Adipose tissue (tissue), 3 donors: ENCODE results near the gene HAAO. TPM values are rescaled to one million over a fixed set of nuclear protein-coding genes. Genes with fewer than 3 reads are reported as not detected.
"Not testable (repeated sequence)": the region's sequence is repeated elsewhere in the genome, so short reads cannot be mapped to it uniquely, and the experiment has no call there.

Experiments used
- H3K27ac ChIP-seq: one replicate; pipeline ENCODE4 v1.5.1; 2013; ENCODE audit warnings: low read depth, low read length
- WGBS, 3 donors: extraction: QIAGEN DNeasy Blood & Tissue Kit; methylation state at CpG; one replicate each; pipeline ENCODE4 v1.1.7; 2013; 5-methylcytosine and 5-hydroxymethylcytosine counted together
- polyA plus RNA-seq, 3 donors: library from polyadenylated mRNA; stranded (reverse); fragments of 200-250 nt; gene quantifications; one replicate each; pipeline ENCODE4 v1.2.3, GENCODE V29; 2013
- donor health status: healthy with polysubstance abuse.
- donor health status: Bipolar disorder and iron deficiency.
- donor health status: healthy.

HAAO gene
- polyA plus RNA-seq, result 10 to 100 TPM in 2 of 3 donors, 1 to 10 TPM in 1; 4.2 to 12.5 (median 10.9) TPM

- peak within 1 kb of the TSS; percentile 26 for H3K27ac ChIP-seq
- WGBS, 3 donors, result 1% methylated on average over 68 to 75 of the region's 75 CpGs
Measured at GRCh38 chr2:42792583-42793333, at the start of gene HAAO. HAAO (minus strand) TSS chr2:42792583; CDS start chr2:42792536, 47 bp downstream.

GRCh38 chr2:42841344-42841743 lies 49.0 kb upstream of the HAAO start:
- H3K27ac ChIP-seq, result no peak overlapping the region
- WGBS, 3 donors, result 72 to 87% (median 85%) methylated on average over 5 of the region's 5 CpGs

- H3K27ac ChIP-seq, result no peak overlapping the region
- 87 to 90% (median 90%) methylated on average over 6 of the region's 6 CpGs for WGBS, 3 donors
Measured at GRCh38 chr2:42840760-42841159, 48.4 kb upstream of the HAAO start.

- H3K27ac ChIP-seq, result no peak overlapping the region
- WGBS, 3 donors, result 60 to 78% (median 68%) methylated on average over 4 of the region's 4 CpGs
Measured at GRCh38 chr2:42839809-42840501, 47.6 kb upstream of the HAAO start.

GRCh38 chr2:42838133-42838532 lies 45.8 kb upstream of the HAAO start:
- WGBS, 3 donors, result 98 to 99% (median 98%) methylated on average over 5 of the region's 5 CpGs

GRCh38 chr2:42835577-42836371 lies 43.4 kb upstream of the HAAO start:
- 56 to 81% (median 67%) methylated on average over 5 of the region's 5 CpGs for WGBS, 3 donors
- H3K27ac ChIP-seq, result no peak overlapping the region

More at GRCh38 chr2:42838133-42838532, 45.8 kb upstream of the HAAO start:
- H3K27ac ChIP-seq, result no peak overlapping the region

GRCh38 chr2:42834161-42834560 lies 41.8 kb upstream of the HAAO start:
- 97 to 98% (median 98%) methylated on average over 7 of the region's 7 CpGs for WGBS, 3 donors
- H3K27ac ChIP-seq, result no peak overlapping the region

GRCh38 chr2:42832289-42832634 lies 39.9 kb upstream of the HAAO start:
- 85 to 95% (median 90%) methylated on average over 6 of the region's 6 CpGs for WGBS, 3 donors
- H3K27ac ChIP-seq, result no peak overlapping the region

- 90 to 93% (median 92%) methylated on average over 26 of the region's 26 CpGs for WGBS, 3 donors
- not testable (repeated sequence) for H3K27ac ChIP-seq
Measured at GRCh38 chr2:42831575-42832288, 39.3 kb upstream of the HAAO start.

- 90 to 97% (median 93%) methylated on average over 6 of the region's 6 CpGs for WGBS, 3 donors
- H3K27ac ChIP-seq, result no peak overlapping the region
Measured at GRCh38 chr2:42830922-42831574, 38.7 kb upstream of the HAAO start.

- 61 to 73% (median 72%) methylated on average over 4 of the region's 4 CpGs for WGBS, 3 donors
- no peak overlapping the region for H3K27ac ChIP-seq
Measured at GRCh38 chr2:42829671-42830440, 37.5 kb upstream of the HAAO start.

GRCh38 chr2:42828487-42829425 lies 36.4 kb upstream of the HAAO start:
- H3K27ac ChIP-seq, result no peak overlapping the region
- WGBS, 3 donors, result 25 to 29% (median 27%) methylated on average over 12 of the region's 12 CpGs

- H3K27ac ChIP-seq, result no peak overlapping the region
- 21 to 25% (median 25%) methylated on average over 47 of the region's 47 CpGs for WGBS, 3 donors
Measured at GRCh38 chr2:42827647-42828486, 35.5 kb upstream of the HAAO start.

- no peak overlapping the region for H3K27ac ChIP-seq
- 63 to 88% (median 70%) methylated on average over 5 of the region's 5 CpGs for whole genome bisulfite sequencing, 3 donors
Measured at GRCh38 chr2:42826231-42826630, 33.8 kb upstream of the HAAO start.

GRCh38 chr2:42824454-42824807 lies 32.0 kb upstream of the HAAO start:
- H3K27ac ChIP-seq, result no peak overlapping the region
- 74 to 79% (median 74%) methylated on average over 2 of the region's 2 CpGs for WGBS, 3 donors
